NCI-H82 treated with DMSO at 0.1 percent for 48 hours (cell line): Measurements from ENCODE around the gene USF3.
"Not testable (repeated sequence)": the region's sequence is repeated elsewhere in the genome, so short reads cannot be mapped to it uniquely, and the experiment has no call there.

Experiments used
- DNase-seq: peaks from one replicate; lab custom pipeline; 2025; ENCODE audit not compliant: unreplicated experiment; lab: John Stamatoyannopoulos, UW

The USF3 gene

GRCh38 chr3:113654851-113655250 lies 41.6 kb downstream of the USF3 start:
- no peak for DNase-seq

DNA sequence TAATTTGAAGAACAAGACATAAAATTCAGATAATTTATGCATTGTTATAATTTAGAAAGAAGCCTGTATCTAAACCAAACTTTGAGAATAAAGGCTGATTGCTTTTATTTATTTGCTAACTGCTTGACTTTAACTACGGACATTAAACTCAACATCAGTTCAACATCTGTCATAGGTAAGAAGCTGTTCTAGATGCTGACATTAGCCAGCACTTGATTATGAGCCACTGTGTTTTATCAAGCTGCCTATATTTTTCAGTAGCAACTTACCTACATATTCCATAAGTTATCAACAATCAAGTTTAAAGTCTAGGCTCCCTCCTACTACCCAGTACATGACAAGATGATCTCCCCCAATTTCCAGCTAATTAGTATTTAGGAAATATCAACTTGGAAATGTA lies 42.1 kb downstream of the USF3 start:
- DNase-seq, result no peak

GRCh38 chr3:113649174-113649845 lies 47.1 kb downstream of the USF3 start:
- no peak for DNase-seq

DNA sequence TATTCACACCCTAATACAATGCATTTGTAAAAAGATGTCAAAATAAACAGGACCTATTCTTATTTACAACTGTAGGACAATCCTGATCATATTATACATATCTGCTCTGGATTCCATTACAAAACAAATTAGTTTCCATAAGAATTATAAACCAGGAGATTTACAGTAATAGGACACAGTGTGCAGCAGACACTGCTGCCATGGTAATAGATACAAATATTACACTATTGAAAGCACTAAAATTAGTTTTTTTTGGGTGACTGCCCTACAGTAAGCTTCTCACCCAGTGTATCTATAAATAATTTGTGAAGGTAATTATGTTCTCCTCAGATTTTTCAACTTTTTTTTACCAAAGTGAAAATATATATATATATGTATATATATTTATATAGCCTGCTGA lies 47.9 kb downstream of the USF3 start:
- DNase-seq, result no peak

DNA sequence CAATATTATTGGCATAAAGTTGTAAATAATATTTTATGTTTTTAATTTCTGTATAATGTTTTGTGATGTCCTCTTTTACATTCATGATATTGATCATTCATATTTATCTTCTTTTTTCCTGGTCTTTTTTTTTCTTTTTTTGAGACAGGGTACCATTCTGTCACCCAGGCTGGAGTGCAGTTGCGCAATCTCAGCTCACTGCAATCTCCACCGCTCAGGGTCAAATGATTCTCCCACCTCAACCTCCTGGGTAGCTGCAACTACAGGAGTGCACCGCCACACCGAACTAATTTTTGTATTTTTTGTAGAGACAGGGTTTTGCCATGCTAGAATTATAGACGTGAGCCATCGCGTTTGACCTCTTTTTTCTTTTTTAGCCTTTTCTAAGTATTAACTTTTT lies 52.9 kb downstream of the USF3 start:
- DNase-seq, result no peak

DNA sequence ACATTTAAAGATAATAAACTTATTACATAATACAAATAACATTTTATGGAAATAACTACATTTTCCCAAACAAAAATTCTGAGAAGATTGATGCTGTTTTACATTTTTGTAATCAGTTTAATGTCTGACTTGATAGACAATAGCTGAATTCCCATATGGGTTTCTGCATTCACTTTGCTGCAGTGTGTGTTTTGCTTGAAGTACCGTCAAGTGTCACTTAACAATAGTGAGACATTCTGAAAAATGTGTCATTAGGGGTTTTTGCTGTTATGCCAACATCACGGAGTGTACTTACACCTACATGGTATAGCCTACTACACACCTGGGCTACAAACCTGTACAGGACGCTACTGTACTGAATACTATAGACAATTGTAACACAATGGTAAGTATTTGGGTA lies 57.5 kb downstream of the USF3 start:
- no peak for DNase-seq

DNA sequence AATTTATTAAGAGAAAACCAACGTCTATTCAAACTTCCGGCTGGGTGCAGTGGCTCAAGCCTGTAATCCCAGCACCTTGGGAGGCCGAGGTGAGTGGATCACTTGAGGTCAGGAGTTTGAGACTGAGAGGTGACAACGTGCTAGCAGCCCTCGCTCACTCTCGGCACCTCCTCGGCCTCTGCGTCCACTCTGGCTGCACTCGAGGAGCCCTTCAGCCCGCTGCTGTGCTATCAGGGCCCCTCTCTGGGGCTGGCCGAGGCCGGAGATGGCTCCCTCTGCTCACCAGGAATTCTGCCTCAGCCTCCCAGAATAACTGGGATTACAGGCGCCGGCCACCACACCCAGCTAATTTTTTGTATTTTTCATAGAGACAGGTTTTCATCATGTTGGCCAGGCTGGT lies 58.7 kb downstream of the USF3 start:
- DNase-seq, result no peak

- not testable (repeated sequence) for DNase-seq
These were observed 60.4 kb downstream of the USF3 start for GRCh38 chr3:113636034-113636433.

DNA sequence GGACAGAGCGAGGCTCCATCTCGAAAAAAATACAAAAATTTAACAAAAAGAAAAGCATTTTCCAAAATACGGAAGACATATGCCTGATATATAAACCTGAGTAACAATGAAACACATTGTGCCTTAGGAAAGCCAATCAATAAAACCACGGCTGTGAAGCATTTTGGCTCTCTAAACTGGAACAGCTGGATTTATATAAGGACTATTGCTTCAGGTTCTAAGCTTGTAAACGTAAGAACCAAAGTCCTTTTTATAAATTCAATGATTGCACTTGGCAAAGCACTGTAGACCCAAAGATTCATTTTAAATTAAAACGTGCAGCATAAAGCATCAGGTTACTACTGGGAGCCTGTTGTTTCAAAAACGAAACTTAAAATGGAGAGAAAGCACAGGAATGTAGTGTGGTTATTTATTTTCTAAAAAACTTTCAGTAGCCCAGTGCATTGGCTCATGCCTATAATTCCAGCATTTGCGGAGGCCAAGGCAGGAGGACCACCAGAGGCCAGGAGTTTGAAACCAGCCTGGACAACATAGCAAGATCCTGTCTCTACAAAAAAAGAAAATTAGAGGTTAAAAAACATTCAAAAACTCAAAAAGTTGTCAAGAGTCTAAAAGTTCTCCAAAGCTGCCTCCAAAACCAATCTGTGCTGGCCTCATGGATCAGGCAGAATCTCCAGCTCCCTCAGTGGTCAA lies 61.5 kb downstream of the USF3 start:
- no peak for DNase-seq

DNA sequence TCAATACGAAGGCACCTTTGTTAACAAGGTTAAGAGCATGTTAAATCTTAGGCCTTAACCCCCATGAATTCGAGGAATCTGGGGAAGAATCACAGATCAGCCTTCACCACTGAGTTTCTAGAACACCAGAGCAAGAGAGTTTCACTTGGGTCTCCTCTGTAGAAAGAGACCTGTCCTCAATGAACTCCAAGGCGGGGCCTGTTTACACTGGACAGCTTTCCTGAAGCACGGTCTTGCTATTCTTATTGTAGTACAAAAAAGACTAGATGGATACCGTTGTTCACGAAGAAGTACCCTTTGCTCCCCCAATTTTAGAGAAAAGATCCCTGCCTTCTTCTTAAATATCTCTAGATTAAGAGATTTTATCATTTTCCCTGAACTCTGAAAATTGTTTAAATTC lies 64.9 kb downstream of the USF3 start:
- DNase-seq, result no peak

GRCh38 chr3:113630956-113631542 lies 65.4 kb downstream of the USF3 start:
- DNase-seq, result no peak

DNA sequence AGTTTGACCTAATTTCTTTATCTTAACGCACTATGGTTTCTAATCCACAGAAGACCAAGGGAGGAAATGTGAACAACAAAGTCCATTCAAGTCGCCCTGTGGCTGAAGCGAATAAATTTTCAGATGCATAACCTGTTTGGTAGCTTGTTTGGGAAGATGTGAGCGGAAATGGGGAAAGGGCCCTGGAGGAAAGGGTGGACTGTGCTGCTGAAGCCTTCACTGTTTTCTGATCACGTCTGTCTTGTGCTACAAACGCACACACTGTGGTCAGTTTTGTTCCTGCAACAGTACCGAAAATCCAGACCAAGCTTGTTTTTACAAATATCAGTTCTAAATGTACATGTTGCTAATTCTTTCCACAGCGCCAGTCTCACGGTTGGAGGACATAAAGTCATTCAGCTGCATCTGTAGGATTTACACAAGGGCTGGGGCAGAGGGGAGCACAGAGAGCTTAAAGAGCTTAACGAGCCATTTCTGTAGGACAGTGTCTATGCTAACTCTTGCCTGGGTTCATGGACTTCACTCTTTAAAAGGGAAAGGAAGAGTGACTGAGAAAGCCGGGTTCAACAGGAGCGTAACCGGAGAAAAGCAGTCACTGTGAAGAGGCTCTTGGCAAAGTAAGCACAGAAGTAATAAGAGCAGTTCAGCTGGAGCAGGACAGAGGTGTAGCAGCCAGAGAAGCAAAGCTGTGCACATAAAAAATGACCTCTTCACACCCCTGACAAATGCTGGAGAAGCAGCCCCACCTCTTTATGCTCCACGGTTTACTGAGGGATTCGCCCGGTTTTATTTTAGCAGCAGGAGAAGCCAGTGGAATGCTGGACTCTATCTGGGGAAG lies 66.6 kb downstream of the USF3 start:
- no peak for DNase-seq

- DNase-seq, result no peak
These were observed 67.7 kb downstream of the USF3 start for GRCh38 chr3:113628788-113629187.

DNA sequence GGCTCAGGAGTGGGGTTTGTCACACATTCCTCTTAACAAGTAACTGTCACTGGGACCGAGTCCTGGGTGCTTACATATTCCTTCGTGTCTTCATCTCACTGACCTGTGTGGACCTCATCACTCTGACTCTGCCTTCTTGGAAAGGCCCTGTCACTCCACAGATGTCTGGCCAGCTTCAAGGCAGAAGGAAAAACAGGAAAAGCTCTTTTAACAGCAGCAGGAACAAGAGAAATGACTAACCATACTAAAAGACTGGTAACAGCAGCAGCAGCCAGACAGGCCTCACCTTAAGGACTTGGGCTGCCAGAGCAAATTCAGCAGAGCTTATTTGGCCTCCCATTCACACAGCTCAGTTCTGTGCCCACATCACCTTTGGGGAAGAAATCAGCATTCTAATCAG lies 68.1 kb downstream of the USF3 start:
- no peak for DNase-seq

DNA sequence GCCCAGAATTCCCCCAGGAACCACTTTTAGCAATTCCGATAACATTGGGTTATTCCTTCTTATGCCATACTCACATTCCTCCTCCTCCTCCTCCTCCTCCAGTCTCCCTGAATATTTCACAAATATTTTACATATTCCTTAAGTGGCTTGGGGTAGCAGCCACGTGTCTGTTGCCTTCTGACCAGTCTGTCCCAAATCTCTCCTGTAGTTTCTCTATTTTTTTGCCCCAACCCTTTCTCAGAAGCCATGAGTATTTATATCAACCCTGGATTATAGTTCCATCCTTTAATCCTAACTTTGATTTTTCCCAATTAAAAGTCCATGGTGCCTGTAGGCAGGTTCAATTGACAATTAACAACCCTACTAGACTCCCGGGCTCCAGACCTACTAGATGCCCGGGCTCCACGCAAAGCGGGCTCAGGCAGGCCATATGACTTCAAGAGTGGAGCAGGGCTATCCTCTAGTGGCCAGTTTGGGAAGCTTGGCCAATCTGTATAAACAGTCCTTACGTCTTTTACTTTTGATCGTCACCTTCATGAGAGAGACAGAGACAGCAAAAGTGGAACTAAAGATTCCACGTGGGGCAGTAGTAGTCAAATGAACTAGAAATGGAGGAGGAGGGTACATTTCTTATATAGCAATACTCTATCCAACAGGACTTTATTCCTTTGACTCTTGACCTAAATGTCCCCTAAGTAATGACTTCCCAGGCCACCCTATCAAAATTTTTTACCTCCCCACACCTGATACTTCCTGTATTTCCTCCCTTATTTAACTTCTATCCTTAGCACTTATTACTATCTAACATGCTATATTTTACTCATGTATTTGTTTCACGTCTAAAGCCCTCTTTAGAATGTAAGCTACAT lies 69.7 kb downstream of the USF3 start:
- peak; percentile 22 for DNase-seq

DNA sequence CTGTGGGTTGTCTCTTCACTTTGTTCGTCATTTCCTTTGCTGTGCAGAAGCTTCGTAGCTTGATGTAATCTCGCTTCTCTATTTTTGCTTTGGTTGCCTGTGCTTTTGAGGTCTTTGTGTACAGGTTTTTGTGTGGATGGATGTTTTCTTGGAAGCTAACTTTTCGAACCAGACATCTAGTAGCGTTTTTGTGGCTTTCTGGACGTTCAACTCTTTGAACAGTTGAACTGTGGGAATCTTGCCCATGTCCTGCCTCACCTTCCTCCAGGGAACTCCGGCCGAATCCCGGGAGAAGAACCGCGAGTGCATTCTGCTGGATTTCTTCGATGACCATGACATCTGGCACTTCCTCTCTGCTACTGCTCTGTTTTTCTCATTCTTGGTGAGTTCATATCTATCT lies 70.6 kb downstream of the USF3 start:
- no peak for DNase-seq

DNA sequence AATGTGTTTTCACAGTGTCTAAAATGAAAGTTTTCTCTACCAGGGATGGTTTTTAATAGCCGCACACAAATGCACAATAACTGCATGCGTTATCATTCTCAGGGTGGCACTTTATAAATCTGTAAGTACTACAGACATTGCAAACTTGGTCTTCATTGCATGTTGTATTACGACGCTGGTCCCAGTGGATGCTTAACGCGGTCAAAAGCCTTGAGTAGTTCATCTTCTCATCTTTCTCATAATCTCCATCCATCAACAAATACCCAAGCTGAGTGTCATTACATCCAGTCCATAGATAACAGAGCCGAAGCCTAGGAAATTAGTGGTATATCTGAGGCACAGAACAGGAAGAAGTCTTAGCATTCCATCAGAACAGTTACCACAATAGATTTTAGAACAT lies 72.6 kb downstream of the USF3 start:
- no peak for DNase-seq

- DNase-seq, result no peak
These were observed 73.1 kb downstream of the USF3 start for GRCh38 chr3:113623324-113623723.

DNA sequence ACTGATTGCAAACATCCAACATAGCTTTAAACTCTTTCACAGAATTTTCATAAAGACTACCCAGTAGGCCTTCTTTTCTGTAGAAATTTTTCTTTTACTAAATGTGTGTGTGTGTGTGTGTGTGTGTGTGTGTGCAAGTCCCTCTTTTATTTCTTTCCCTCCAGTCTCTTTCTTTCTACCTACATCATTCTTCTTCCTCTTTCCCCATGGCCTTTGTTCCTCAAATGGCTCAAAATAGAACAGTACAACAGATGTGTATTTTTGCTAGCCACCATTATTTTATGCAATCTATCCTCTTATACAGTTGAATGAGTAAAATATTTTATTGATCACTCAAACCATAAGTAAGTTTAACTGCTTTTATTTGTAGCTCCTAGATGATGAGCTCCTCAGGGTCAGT lies 76.4 kb downstream of the USF3 start:
- DNase-seq, result no peak

GRCh38 chr3:113617726-113618125 lies 78.7 kb downstream of the USF3 start:
- no peak for DNase-seq

DNA sequence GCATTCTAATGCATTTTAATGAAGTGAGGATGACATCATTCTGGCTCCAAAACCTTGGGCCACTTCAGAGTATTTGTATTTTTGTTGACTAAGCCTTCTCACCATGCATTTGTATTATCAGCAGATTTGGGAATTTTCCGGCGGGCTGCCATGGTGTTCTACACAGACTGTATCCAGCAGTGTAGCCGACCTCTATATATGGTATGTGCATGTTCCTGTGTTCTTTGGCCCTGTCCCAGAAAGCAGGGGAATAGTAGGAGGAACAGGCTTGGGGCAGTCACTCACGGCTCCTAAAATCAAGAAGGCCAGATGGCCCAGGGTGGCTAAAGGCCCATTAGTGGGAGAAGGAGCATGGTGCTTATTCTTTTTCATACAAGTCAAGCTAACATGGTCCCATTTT lies 80.5 kb downstream of the USF3 start:
- DNase-seq, result no peak
